ENCODE data around the gene SLC66A1. TPM values are rescaled to one million over a fixed set of nuclear protein-coding genes. Genes with fewer than 3 reads are reported as not detected.

Gene SLC66A1
- total and polyA plus RNA-seq, 2 of the 13 experiments (the other 11 are each of a cell fraction or from before 2014, with no cell fraction given), result 15.4 to 18.9 TPM

DNA sequence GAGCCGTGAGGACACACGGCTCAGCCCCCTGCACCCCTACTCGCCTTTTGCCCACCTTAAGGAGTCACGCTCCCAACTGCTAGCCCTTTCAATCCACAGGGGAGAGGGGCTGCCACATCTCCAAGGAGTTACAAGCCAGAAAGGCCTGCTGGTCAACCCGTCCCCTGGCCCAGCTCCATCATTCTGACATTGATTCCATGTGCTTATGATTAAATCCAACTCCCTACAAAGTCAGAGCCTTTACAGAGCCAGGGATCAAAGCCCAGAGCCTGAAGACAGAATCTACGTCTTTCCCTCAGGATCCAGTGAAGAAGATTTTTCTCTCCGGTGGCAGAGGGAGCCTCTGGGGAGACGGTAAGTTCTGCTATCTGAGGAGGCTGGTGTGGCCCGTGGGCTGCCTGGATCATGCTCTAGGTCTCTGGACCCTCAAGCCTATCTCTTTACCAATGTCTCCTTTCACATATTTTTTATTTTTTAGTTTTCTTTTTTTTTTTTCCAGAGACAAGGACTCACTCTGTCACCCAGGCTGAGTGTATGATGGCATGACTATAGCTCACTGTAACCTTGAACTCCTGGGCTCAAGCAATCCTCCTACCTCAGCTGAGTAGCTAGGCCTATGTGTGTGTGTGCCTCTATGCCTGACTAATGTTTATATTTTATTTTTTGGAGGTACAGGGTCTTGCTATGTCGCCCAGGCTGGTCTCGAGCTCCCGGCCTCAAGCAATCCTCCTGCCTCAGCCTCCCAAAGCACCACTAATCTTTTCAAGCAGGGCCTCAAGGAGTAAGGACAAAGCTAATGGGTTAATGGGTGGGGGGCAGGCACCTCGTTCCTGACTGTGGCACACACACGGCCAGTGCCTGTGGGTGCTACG, 61.3 kb downstream of the SLC66A1 start (continued):
- TF ChIP-seq, protein P1, sequence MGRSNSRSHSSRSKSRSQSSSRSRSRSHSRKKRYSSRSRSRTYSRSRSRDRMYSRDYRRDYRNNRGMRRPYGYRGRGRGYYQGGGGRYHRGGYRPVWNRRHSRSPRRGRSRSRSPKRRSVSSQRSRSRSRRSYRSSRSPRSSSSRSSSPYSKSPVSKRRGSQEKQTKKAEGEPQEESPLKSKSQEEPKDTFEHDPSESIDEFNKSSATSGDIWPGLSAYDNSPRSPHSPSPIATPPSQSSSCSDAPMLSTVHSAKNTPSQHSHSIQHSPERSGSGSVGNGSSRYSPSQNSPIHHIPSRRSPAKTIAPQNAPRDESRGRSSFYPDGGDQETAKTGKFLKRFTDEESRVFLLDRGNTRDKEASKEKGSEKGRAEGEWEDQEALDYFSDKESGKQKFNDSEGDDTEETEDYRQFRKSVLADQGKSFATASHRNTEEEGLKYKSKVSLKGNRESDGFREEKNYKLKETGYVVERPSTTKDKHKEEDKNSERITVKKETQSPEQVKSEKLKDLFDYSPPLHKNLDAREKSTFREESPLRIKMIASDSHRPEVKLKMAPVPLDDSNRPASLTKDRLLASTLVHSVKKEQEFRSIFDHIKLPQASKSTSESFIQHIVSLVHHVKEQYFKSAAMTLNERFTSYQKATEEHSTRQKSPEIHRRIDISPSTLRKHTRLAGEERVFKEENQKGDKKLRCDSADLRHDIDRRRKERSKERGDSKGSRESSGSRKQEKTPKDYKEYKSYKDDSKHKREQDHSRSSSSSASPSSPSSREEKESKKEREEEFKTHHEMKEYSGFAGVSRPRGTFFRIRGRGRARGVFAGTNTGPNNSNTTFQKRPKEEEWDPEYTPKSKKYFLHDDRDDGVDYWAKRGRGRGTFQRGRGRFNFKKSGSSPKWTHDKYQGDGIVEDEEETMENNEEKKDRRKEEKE (IDR thresholded peaks at IDR 0.05), result no peak

DNA sequence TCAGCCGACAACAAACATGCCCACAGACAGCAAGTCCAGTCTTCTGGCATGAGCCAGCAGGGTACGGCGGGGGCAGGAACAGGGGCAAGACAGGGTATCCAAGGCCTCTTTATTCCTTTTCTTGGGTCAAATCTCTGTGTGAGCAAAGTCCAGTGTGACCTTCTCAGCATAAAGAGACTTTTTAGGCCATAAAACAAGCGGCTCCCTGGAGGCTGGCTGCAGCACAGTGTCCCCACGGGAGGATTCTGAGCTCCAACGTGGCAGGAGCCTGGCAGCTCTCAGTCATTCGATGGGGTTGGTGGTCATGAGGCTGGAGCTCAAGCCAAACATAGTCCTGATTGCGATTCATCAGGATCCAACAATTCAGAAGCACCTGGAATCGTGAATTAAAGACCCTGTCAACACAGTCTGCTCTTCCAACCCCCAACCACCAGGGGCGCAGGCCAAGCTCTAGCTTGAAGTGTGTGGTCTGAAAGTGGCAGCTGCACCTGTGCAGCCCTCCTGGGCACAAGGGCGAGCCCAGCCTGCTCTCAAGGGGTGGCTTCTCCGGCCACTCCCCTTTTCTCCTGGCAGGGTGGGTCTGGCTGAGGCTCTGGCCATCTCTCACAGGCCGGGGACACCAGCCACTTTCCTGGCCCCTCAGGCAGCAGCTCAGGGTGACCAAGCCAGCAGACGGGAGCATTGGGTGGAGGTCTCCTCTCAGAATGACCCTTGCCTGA, 62.1 kb downstream of the SLC66A1 start:
- H3K79me2 ChIP-seq (ENCODE audit: insufficient read depth, low read length), result no peaks in the 10 kb centered on the region
- TF ChIP-seq, protein P2, sequence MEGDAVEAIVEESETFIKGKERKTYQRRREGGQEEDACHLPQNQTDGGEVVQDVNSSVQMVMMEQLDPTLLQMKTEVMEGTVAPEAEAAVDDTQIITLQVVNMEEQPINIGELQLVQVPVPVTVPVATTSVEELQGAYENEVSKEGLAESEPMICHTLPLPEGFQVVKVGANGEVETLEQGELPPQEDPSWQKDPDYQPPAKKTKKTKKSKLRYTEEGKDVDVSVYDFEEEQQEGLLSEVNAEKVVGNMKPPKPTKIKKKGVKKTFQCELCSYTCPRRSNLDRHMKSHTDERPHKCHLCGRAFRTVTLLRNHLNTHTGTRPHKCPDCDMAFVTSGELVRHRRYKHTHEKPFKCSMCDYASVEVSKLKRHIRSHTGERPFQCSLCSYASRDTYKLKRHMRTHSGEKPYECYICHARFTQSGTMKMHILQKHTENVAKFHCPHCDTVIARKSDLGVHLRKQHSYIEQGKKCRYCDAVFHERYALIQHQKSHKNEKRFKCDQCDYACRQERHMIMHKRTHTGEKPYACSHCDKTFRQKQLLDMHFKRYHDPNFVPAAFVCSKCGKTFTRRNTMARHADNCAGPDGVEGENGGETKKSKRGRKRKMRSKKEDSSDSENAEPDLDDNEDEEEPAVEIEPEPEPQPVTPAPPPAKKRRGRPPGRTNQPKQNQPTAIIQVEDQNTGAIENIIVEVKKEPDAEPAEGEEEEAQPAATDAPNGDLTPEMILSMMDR (CRISPR knock-in tag; IDR thresholded peaks at IDR 0.05), result peak; percentile 39
- TF ChIP-seq CEBPG (CRISPR knock-in tag; IDR thresholded peaks at IDR 0.05), result no peak
- TF ChIP-seq XRCC5 (optimal IDR thresholded peaks at IDR 0.05; ENCODE audit: low read length), result peak; percentile 55
- TF ChIP-seq, protein P3, sequence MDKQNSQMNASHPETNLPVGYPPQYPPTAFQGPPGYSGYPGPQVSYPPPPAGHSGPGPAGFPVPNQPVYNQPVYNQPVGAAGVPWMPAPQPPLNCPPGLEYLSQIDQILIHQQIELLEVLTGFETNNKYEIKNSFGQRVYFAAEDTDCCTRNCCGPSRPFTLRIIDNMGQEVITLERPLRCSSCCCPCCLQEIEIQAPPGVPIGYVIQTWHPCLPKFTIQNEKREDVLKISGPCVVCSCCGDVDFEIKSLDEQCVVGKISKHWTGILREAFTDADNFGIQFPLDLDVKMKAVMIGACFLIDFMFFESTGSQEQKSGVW (CRISPR knock-in tag; IDR thresholded peaks at IDR 0.05; ENCODE audit: borderline replicate concordance), result no peak
- peak; percentile 36; the same call in 1 of the 2 replicates for TF ChIP-seq STAG1 (CRISPR knock-in tag; IDR thresholded peaks at IDR 0.05)
- TF ChIP-seq, protein P4, sequence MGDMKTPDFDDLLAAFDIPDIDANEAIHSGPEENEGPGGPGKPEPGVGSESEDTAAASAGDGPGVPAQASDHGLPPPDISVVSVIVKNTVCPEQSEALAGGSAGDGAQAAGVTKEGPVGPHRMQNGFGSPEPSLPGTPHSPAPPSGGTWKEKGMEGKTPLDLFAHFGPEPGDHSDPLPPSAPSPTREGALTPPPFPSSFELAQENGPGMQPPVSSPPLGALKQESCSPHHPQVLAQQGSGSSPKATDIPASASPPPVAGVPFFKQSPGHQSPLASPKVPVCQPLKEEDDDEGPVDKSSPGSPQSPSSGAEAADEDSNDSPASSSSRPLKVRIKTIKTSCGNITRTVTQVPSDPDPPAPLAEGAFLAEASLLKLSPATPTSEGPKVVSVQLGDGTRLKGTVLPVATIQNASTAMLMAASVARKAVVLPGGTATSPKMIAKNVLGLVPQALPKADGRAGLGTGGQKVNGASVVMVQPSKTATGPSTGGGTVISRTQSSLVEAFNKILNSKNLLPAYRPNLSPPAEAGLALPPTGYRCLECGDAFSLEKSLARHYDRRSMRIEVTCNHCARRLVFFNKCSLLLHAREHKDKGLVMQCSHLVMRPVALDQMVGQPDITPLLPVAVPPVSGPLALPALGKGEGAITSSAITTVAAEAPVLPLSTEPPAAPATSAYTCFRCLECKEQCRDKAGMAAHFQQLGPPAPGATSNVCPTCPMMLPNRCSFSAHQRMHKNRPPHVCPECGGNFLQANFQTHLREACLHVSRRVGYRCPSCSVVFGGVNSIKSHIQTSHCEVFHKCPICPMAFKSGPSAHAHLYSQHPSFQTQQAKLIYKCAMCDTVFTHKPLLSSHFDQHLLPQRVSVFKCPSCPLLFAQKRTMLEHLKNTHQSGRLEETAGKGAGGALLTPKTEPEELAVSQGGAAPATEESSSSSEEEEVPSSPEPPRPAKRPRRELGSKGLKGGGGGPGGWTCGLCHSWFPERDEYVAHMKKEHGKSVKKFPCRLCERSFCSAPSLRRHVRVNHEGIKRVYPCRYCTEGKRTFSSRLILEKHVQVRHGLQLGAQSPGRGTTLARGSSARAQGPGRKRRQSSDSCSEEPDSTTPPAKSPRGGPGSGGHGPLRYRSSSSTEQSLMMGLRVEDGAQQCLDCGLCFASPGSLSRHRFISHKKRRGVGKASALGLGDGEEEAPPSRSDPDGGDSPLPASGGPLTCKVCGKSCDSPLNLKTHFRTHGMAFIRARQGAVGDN (CRISPR knock-in tag; IDR thresholded peaks at IDR 0.05), result peak; percentile 10; the same call in 1 of the 2 replicates
- CTCF ChIA-PET (ENCODE audit: low intra/inter-chr PET ratio, low total read pairs), result interaction anchor here (1.4 kb wide), 1 partner anchor 279 kb away, joined by 4 read pairs; no protein-coding TSS in a partner anchor
- H3K9me3 ChIP-seq (ENCODE audit: low read length), result no peaks in the 10 kb centered on the region
- no peak overlapping the region for H3K4me3 ChIP-seq (replicated peaks in 1 of 3; ENCODE audit: insufficient read depth in 1 of 3, low read depth in 2 of 3, low read length in 3 of 3)
- in situ Hi-C loops (cut with HindIII; ENCODE audit: extremely low pct_ligation_motif_present, low pct_unique_long_range_greater_than_20kb) (no loop called here), intact Hi-C loops (cut with micrococcal nuclease; ENCODE audit: unreplicated experiment) (no loop called here)
- H3K4me1 ChIP-seq (ENCODE audit: insufficient read depth, low read length), result peaks cover 13% of the 10 kb centered on the region; the same call in 1 of the 2 replicates
- 96% methylated on average over 7 of the region's 14 CpGs for WGBS (ENCODE audit: low lambda C conversion rate)
- H3K27me3 ChIP-seq (ENCODE audit: control insufficient read depth in 1 of 2, insufficient read depth in 2 of 2, low read length in 2 of 2), result no peaks in the 10 kb centered on the region
- H3K36me3 ChIP-seq (replicated peaks in 1 of 2; ENCODE audit: control insufficient read depth in 1 of 2, insufficient read depth in 2 of 2, low read length in 2 of 2), result peaks cover 26 to 75% of the 10 kb centered on the region in 2 experiments
- no TSS peak for BruUV-seq (replicated peaks)
- DNase-seq (ENCODE audit: low spot score) (no peak), ATAC-seq (peak; percentile 81), FAIRE-seq (peak; percentile 4)
- H3K27ac ChIP-seq (ENCODE audit: extremely low read length, insufficient read depth, low read length), result no peak overlapping the region
- POLR2A ChIA-PET, result interaction anchor here (1.3 kb wide), 1 partner anchor 10 kb away, joined by 5 read pairs; no protein-coding TSS in a partner anchor
- no peak overlapping the region for H3K9ac ChIP-seq (ENCODE audit: insufficient read depth, low read depth, low read length)
- no peak overlapping the region for H3K4me2 ChIP-seq (ENCODE audit: low read depth, low read length)
- 0 out of 2 replicates have a peak, but pooled peaks cover 3% of the 10 kb centered on the region for H4K20me1 ChIP-seq (ENCODE audit: insufficient read depth, low read length)
- no peak overlapping the region for H2AFZ ChIP-seq (ENCODE audit: low read length)

Data from HepG2 (cell line).